ENCODE data around the gene MYO15B. TPM values are rescaled to one million over a fixed set of nuclear protein-coding genes. Genes with fewer than 3 reads are reported as not detected.

The MYO15B gene
- total RNA-seq, 1 donor = 75.9 TPM

GRCh38 chr17:75553295-75554110, 34.1 kb upstream of the MYO15B start:
- Histone ChIP-seq H3K9me3 (ENCODE audit: low read depth, low read length) (no peaks in the 10 kb centered on the region), H3K27me3 (ENCODE audit: insufficient read depth, low read length) (no peaks in the 10 kb centered on the region), H3K4me3 (ENCODE audit: low read length) (no peak overlapping the region), H3K4me1 (ENCODE audit: insufficient read depth, low read length) (no peaks in the 10 kb centered on the region)

GRCh38 chr17:75555679-75556153, 31.9 kb upstream of the MYO15B start:
- H3K9me3 ChIP-seq (ENCODE audit: low read depth, low read length) = no peaks in the 10 kb centered on the region
- no peaks in the 10 kb centered on the region for H3K4me1 ChIP-seq (ENCODE audit: insufficient read depth, low read length)
- no peak overlapping the region for H3K4me3 ChIP-seq (ENCODE audit: low read length)
- H3K27me3 ChIP-seq (ENCODE audit: insufficient read depth, low read length) = no peaks in the 10 kb centered on the region

DNA sequence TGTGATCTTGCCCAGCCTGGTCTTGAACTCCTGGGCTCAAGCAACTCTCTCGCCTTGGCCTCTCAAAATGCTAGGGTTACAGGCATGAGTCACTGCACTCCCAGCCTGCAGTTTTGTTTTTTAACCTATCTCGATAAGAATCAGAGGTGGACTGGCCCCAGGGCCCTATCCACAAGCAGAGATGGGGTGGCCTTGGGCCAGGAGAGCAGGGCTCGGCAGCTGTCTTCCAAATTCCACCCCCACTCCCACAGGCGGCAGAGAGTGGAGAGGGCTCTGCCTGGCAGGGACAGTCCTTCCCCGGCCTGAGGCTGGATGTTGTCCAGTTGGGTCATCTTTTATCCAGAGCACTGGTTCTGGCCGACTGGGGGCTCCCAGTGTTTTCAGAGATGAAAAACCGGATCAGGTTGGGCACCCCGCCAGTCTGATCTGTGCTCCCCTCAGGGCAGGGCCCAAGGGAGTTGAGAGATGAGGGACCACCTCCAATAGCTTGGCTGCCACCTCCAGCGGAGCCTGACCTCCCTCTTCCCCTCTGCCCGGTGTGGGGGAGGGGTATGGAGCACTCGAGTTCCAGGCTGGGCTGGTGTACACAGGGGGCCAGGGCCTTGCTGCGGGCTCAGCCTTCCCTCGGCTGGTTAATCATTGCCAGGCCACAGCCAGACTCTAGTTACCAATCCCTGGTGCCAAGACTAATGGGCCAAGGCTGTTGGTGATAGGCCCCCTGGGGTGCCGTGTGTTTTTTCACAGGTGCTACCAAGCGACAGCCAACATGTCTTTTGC, 30.3 kb upstream of the MYO15B start:
- Histone ChIP-seq H3K4me1 (ENCODE audit: insufficient read depth, low read length) (no peaks in the 10 kb centered on the region), H3K4me3 (ENCODE audit: low read length) (no peak overlapping the region), H3K9me3 (ENCODE audit: low read depth, low read length) (no peaks in the 10 kb centered on the region), H3K27me3 (ENCODE audit: insufficient read depth, low read length) (no peaks in the 10 kb centered on the region)

DNA sequence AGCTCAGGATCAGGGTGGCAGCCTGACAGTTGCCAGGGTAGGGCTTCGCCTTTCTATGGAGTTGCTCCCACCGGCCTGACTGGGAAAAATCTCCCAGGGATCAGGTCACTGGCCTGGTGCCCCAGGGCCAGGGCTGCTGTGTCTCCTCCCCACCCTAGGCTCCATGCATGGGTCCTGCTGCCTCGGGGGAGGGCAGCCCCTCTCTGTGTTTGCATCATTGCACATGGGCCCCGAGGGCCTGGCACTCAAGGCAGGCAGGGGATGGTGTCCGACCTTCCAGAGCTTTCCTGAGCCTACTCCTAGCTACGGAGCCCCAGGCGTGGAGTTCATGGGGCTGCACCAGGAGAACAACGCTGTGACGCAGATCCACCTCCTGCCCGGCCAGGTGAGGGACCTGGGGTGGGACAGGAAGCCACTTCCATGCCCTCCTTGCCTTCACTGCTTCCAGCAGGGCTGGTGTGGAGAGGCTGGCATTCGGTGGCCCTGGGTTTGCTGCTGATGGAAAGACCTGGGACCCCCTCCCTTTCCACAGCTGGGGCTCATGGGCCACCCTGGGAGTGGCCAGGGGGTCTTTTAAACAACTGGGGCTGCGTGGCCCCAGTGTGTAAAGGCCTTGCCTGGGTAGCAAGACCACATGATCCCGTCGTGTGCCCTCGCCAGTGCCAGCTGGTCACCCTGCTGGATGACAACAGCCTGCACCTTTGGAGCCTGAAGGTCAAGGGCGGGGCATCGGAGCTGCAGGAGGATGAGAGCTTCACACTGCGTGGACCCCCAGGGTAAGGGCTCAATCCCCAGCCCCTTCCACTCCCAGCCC, 29.5 kb upstream of the MYO15B start:
- H3K4me3 ChIP-seq (ENCODE audit: low read length) = no peak overlapping the region
- no peaks in the 10 kb centered on the region for H3K9me3 ChIP-seq (ENCODE audit: low read depth, low read length)
- H3K27me3 ChIP-seq (ENCODE audit: insufficient read depth, low read length) = no peaks in the 10 kb centered on the region
- H3K4me1 ChIP-seq (ENCODE audit: insufficient read depth, low read length) = no peaks in the 10 kb centered on the region

DNA sequence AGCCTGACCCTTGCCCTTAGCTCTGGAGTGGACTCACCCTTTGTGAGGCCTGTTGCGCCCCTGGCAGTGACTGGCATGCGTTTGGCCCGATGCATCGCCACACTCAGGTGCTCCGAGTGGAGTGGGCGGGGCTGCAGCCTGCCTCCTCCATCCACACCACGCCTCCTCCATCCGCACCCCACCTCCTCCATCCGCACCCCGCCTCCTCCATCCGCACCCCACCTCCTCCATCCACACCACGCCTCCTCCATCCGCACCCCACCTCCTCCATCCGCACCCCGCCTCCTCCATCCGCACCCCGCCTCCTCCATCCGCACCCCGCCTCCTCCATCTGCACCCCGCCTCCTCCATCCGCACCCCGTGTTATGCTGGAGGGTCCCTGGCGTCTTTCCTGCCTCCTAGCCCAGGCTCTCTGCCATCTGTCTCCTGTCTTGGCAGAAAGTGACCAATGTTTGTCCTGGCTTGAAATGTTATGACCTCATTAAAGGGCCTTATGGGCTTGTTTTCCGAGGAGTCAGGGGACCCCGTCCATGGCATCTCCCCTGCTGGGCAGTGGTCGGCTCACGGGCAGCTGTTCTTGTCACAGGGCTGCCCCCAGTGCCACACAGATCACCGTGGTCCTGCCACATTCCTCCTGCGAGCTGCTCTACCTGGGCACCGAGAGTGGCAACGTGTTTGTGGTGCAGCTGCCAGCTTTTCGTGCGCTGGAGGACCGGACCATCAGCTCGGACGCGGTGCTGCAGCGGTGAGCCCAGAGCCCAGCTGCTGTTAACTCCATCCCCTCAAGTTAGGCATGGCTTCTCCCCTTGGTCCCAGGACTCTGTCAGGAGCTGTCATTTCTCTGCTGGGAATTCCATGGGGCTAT, 28.7 kb upstream of the MYO15B start:
- no peaks in the 10 kb centered on the region for H3K27me3 ChIP-seq (ENCODE audit: insufficient read depth, low read length)
- no peaks in the 10 kb centered on the region for H3K9me3 ChIP-seq (ENCODE audit: low read depth, low read length)
- no peaks in the 10 kb centered on the region for H3K4me1 ChIP-seq (ENCODE audit: insufficient read depth, low read length)
- H3K4me3 ChIP-seq (ENCODE audit: low read length) = no peak overlapping the region

DNA sequence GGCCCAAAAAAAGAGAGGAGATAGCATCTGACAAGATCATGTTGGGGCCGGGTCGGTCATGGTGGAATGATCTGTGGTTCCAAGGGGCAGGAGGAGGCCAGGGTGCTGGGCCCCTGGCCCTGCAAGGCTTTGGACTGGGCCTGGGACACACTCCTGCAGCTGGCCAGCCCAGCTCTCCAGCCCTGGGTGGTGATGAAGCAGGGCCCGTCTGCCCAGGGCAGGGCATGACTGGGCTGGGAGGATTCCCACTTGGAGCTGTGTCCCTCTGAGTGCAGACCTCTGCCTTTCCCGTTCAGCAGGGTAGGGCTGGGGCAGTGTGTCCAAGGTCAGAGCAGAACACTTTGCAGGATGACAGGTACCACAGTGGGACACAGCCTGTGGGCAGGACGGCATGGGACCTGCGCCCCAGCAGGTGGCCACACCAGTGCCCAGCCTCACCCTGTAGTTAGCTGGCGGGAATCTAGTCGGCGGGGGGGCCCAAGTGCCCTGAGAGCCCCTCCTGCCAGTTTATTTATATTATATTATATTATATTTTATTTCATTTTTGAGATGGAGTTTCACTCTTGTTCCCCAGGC, 27.6 kb upstream of the MYO15B start:
- no peaks in the 10 kb centered on the region for H3K27me3 ChIP-seq (ENCODE audit: insufficient read depth, low read length)
- H3K9me3 ChIP-seq (ENCODE audit: low read depth, low read length) = no peaks in the 10 kb centered on the region
- H3K4me3 ChIP-seq (ENCODE audit: low read length) = no peak overlapping the region
- H3K4me1 ChIP-seq (ENCODE audit: insufficient read depth, low read length) = no peaks in the 10 kb centered on the region

GRCh38 chr17:75561927-75562603, 25.5 kb upstream of the MYO15B start:
- no peaks in the 10 kb centered on the region for H3K27me3 ChIP-seq (ENCODE audit: insufficient read depth, low read length)

DNA sequence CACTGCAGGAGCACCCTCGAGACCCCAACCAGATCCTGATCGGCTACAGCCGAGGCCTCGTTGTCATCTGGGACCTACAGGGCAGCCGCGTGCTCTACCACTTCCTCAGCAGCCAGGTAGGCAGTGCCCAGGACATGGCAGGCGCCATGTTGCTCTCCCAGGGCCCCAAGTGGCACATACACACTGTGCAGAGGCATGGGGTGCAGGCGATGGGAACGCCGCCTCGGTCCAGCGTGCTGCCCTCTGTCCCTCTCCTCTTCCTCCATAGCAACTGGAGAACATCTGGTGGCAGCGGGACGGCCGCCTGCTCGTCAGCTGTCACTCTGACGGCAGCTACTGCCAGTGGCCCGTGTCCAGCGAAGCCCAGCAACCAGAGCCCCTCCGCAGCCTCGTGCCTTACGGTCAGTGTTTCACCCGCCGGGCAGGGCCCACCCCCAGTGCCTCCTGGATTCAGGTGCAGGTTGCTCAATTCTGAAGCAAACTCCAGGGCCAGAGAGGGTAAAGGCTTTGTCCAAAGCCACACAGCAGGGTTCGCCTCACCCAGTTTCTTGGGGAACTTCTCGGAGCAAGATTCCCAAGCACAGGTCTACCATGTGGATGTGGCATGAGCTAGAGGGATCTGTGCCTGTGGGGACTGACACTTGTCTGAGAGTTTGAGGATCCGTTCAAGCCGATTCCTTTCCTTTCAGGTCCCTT, 24.4 kb upstream of the MYO15B start:
- H3K4me1 ChIP-seq (ENCODE audit: insufficient read depth, low read length) = peaks cover 7% of the 10 kb centered on the region
- H3K27me3 ChIP-seq (ENCODE audit: insufficient read depth, low read length) = no peaks in the 10 kb centered on the region
- no peaks in the 10 kb centered on the region for H3K9me3 ChIP-seq (ENCODE audit: low read depth, low read length)
- no peak overlapping the region for H3K4me3 ChIP-seq (ENCODE audit: low read length)

More at GRCh38 chr17:75561927-75562603, 25.5 kb upstream of the MYO15B start:
- no peak overlapping the region for H3K4me3 ChIP-seq (ENCODE audit: low read length)
- no peaks in the 10 kb centered on the region for H3K9me3 ChIP-seq (ENCODE audit: low read depth, low read length)
- peaks cover 7% of the 10 kb centered on the region for H3K4me1 ChIP-seq (ENCODE audit: insufficient read depth, low read length)

GRCh38 chr17:75564195-75564594, 23.4 kb upstream of the MYO15B start:
- Histone ChIP-seq H3K4me1 (ENCODE audit: insufficient read depth, low read length) (peaks cover 7% of the 10 kb centered on the region), H3K4me3 (ENCODE audit: low read length) (no peak overlapping the region), H3K9me3 (ENCODE audit: low read depth, low read length) (no peaks in the 10 kb centered on the region), H3K27me3 (ENCODE audit: insufficient read depth, low read length) (no peaks in the 10 kb centered on the region)

DNA sequence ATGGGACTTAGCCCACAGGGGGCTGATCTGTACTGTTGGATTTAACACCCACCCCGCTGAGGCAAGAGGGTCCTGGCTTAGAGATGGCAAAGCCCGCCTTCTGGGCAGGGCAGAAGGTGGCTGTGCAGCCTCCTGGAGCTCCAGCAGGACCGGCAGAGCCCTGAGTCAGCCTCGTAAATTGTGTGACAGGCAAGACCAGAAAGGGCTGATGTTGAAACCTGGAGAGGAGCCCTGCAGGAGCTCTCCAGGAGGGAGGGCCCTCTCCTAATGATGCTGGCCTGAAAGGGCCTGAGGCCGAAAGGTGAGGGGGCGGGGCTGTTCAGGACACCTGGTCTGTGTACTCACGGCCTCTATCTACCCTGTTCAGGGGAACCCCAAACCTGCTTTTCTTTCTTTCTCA, 22.5 kb upstream of the MYO15B start:
- H3K27me3 ChIP-seq (ENCODE audit: insufficient read depth, low read length) = no peaks in the 10 kb centered on the region
- no peaks in the 10 kb centered on the region for H3K9me3 ChIP-seq (ENCODE audit: low read depth, low read length)
- peaks cover 7% of the 10 kb centered on the region for H3K4me1 ChIP-seq (ENCODE audit: insufficient read depth, low read length)
- H3K4me3 ChIP-seq (ENCODE audit: low read length) = no peak overlapping the region

- Histone ChIP-seq H3K4me1 (ENCODE audit: insufficient read depth, low read length) (peaks cover 11% of the 10 kb centered on the region), H3K27me3 (ENCODE audit: insufficient read depth, low read length) (no peaks in the 10 kb centered on the region), H3K9me3 (ENCODE audit: low read depth, low read length) (no peaks in the 10 kb centered on the region), H3K4me3 (ENCODE audit: low read length) (no peak overlapping the region)
These were observed 22.0 kb upstream of the MYO15B start for GRCh38 chr17:75565618-75566017.

GRCh38 chr17:75566416-75566815, 21.2 kb upstream of the MYO15B start:
- H3K4me3 ChIP-seq (ENCODE audit: low read length) = no peak overlapping the region
- peaks cover 19% of the 10 kb centered on the region for H3K4me1 ChIP-seq (ENCODE audit: insufficient read depth, low read length)
- H3K27me3 ChIP-seq (ENCODE audit: insufficient read depth, low read length) = no peaks in the 10 kb centered on the region
- no peaks in the 10 kb centered on the region for H3K9me3 ChIP-seq (ENCODE audit: low read depth, low read length)

GRCh38 chr17:75566834-75567233, 20.8 kb upstream of the MYO15B start:
- Histone ChIP-seq H3K4me3 (ENCODE audit: low read length) (no peak overlapping the region), H3K9me3 (ENCODE audit: low read depth, low read length) (no peaks in the 10 kb centered on the region), H3K27me3 (ENCODE audit: insufficient read depth, low read length) (no peaks in the 10 kb centered on the region), H3K4me1 (ENCODE audit: insufficient read depth, low read length) (peaks cover 23% of the 10 kb centered on the region)
